Measurements from ENCODE around the gene CENPK.

GRCh38 chr5:65483546-65484346, 79.2 kb downstream of the CENPK start:
- TF ChIP-seq YY1 (IDR thresholded peaks at IDR 0.05; ENCODE audit: insufficient read depth, insufficient read length): no peak
- TF ChIP-seq SUZ12 (IDR thresholded peaks at IDR 0.05; ENCODE audit: extremely low read depth, insufficient read depth, insufficient read length): no peak
- no peak for TF ChIP-seq ZNF274 (IDR thresholded peaks at IDR 0.05; ENCODE audit: low read depth, low read length)

Data from NT2/D1 (cell line).